Lung (tissue), 12 donors: ENCODE measurements around the gene SCO1. TPM values are rescaled to one million over a fixed set of nuclear protein-coding genes. Genes with fewer than 3 reads are reported as not detected.

Source experiments
- ATAC-seq: fragments of 200-7000 bp; cut with Tn5 transposase; one replicate; pipeline ENCODE4 v1.9.1; 2020; ENCODE audit warnings: moderate number of reproducible peaks; ENCODE audit not compliant: insufficient read depth, low FRiP score
- DNase-seq, 3 donors: peaks; one replicate each; pipeline ENCODE4 v3.0.0-alpha.2; 2013 to 2017
- H3K27ac ChIP-seq, 2 donors: one replicate each; pipeline ENCODE4 v1.5.1; 2013; ENCODE audit warnings: mild to moderate bottlenecking in 2 of 2, moderate library complexity in 2 of 2, control low read depth in 1 of 2, inconsistent platforms in 1 of 2, low read depth in 1 of 2, low read length in 1 of 2
- H3K27me3 ChIP-seq, 3 donors: one replicate each; pipeline ENCODE4 v1.5.1; 2013; ENCODE audit warnings: low read length in 2 of 3; ENCODE audit not compliant: control insufficient read depth in 3 of 3, insufficient read depth in 3 of 3
- H3K36me3 ChIP-seq, 4 donors: one replicate each; pipeline ENCODE4 v1.5.1; 2013; ENCODE audit warnings: low read length in 4 of 4, mild to moderate bottlenecking in 1 of 4, moderate library complexity in 1 of 4; ENCODE audit not compliant: control insufficient read depth in 4 of 4, insufficient read depth in 4 of 4
- H3K4me1 ChIP-seq, 5 donors: one replicate each; pipeline ENCODE4 v1.5.1; 2013; ENCODE audit warnings: low read length in 5 of 5, mild to moderate bottlenecking in 2 of 5, moderate library complexity in 1 of 5; ENCODE audit not compliant: control insufficient read depth in 5 of 5, insufficient read depth in 5 of 5
- H3K4me3 ChIP-seq: one replicate; pipeline ENCODE4 v1.5.1; 2013; ENCODE audit warnings: mild to moderate bottlenecking, control low read depth, moderate library complexity
- H3K9ac ChIP-seq, 2 donors: one replicate each; pipeline ENCODE4 v1.5.1; 2013; ENCODE audit warnings: low read length in 2 of 2, control low read depth in 1 of 2; ENCODE audit not compliant: insufficient read depth in 1 of 2
- H3K9me3 ChIP-seq, 4 donors: one replicate each; pipeline ENCODE4 v1.5.1; 2013; ENCODE audit warnings: low read length in 3 of 4, mild to moderate bottlenecking in 1 of 4, moderate library complexity in 1 of 4; ENCODE audit not compliant: control insufficient read depth in 4 of 4, insufficient read depth in 3 of 4
- WGBS, 2 donors: extraction: QIAGEN DNeasy Blood & Tissue Kit; methylation state at CpG; one replicate each; pipeline ENCODE4 v1.1.7; 2013; 5-methylcytosine and 5-hydroxymethylcytosine counted together
- polyA plus RNA-seq, 2 donors: library from polyadenylated mRNA; stranded (reverse); fragments of 200-250 nt; gene quantifications; one replicate each; pipeline ENCODE4 v1.2.1, GENCODE V29; 2013
- total RNA-seq, 2 donors: library from RNA; depleted of rRNA in 1 of 2; stranded (reverse); fragments of >200 nt in 1 of 2; gene quantifications; one replicate each; pipeline ENCODE4 v1.2.1, GENCODE V29; 2014 to 2021
- TF ChIP-seq, protein P1 (sequence below): IDR thresholded peaks from 2 replicates; pipeline ENCODE4 v1.5.1; 2012; ENCODE audit warnings: mild to moderate bottlenecking; ENCODE audit errors: control extremely low read depth, extremely low read depth
- donor health status: control.
- donor health status: control.
- donor health status: Bipolar disorder and iron deficiency.
- donor health status: healthy.
- donor health status: DM: yes; HTN: yes; CAD: no.

SCO1 gene
- total and polyA plus RNA-seq, 4 donors = 5.9 to 30.5 (median 25.5) TPM

DNA sequence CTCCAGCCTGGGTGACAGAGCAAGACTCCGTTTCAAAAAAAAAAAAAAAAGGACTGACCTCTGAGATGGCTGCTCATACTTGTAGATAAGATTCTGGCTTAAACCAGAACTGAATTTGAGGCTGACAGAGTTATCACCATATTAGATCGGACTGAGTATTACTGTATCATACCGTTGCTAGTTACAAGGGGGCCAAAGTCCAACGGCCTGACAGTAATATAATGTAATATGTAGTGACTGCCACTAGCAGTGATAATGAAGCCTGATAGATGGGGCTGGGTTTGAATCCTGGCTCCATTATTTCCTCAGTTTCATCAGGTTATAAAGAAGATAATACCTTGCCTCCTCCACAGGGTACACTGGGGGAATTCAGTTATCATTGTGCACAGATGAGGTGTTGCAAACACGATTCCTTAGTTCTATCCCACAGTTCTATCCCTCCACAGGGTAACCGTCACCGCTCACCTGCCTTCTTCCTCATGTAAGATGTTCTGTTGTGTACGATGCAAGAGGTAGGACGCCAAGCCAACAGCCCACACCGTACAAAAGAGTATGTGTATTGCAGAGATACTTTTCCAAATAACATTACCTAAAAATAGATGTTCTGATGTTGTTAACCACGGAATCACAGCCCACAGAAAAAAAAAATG, 27.3 kb upstream of the SCO1 start:
- Histone ChIP-seq H3K9me3 (no peaks in the 10 kb centered on the region), H3K4me3 (no peak overlapping the region), H3K9ac (no peak overlapping the region), H3K27ac (no peak overlapping the region), H3K36me3 (peaks cover 2 to 22% (median 9%) of the 10 kb centered on the region in 4 donors), H3K4me1 (peaks cover 0 to 5% (median 0%) of the 10 kb centered on the region in 5 donors), H3K27me3 (no peaks in the 10 kb centered on the region)
- no peak for ATAC-seq
- no peak for DNase-seq
- TF ChIP-seq, protein P1, sequence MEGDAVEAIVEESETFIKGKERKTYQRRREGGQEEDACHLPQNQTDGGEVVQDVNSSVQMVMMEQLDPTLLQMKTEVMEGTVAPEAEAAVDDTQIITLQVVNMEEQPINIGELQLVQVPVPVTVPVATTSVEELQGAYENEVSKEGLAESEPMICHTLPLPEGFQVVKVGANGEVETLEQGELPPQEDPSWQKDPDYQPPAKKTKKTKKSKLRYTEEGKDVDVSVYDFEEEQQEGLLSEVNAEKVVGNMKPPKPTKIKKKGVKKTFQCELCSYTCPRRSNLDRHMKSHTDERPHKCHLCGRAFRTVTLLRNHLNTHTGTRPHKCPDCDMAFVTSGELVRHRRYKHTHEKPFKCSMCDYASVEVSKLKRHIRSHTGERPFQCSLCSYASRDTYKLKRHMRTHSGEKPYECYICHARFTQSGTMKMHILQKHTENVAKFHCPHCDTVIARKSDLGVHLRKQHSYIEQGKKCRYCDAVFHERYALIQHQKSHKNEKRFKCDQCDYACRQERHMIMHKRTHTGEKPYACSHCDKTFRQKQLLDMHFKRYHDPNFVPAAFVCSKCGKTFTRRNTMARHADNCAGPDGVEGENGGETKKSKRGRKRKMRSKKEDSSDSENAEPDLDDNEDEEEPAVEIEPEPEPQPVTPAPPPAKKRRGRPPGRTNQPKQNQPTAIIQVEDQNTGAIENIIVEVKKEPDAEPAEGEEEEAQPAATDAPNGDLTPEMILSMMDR = no peak
- WGBS, 2 donors = 90 to 95% methylated on average over 11 of the region's 11 CpGs

DNA sequence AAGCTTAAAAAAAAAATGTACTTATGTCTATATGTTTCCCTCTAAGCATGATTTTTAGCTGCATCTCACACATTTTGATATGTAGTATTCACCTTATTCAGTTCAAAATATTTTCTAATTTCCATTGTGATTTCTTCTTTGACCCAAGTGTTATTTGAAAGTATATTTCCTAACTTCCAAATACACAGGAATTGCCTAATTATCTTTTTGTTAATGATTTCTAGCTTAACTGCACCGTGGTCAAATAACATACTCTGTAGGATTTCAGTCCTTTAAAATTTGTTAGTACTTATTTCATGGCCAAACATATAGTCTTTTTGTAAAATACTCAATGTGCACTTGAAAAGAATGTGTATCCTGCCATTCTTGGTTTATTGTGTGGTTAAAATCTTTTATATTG, 21.2 kb upstream of the SCO1 start:
- no peak overlapping the region for H3K9ac ChIP-seq
- DNase-seq (no peak), ATAC-seq (no peak)
- H3K36me3 ChIP-seq = peaks cover 2 to 11% (median 6%) of the 10 kb centered on the region in 4 donors
- WGBS, 2 donors = 33 to 38% methylated on average over 1 of the region's 1 CpG
- no peak overlapping the region for H3K27ac ChIP-seq
- H3K4me1 ChIP-seq = no peaks in the 10 kb centered on the region
- H3K4me3 ChIP-seq = no peak overlapping the region
- TF ChIP-seq, protein P1 = no peak
- H3K9me3 ChIP-seq = no peaks in the 10 kb centered on the region
- H3K27me3 ChIP-seq = no peaks in the 10 kb centered on the region

DNA sequence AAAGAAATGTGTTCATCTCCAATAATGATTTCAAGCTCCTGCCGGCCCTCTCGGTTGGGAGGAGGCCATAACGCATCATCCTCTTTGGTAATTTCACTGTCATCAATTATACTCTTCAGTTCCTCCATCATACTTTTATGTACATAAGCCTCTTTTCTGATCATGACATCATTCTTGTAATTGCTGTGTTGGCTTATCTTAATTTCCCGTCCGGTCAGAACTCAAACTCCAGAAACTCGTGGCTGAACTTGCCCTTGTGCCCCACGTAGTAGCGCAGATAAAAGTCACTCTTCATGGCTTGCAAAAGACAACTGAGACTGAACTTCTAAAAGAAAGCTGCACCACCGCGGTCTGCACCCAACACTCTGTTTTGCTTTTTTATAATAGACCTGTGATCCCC, 18.9 kb upstream of the SCO1 start:
- TF ChIP-seq, protein P1 = no peak
- Histone ChIP-seq H3K4me3 (no peak overlapping the region), H3K9ac (no peak overlapping the region), H3K36me3 (peaks cover 10 to 19% (median 14%) of the 10 kb centered on the region in 4 donors), H3K27me3 (no peaks in the 10 kb centered on the region), H3K4me1 (peaks cover 0 to under 1% (median 0%) of the 10 kb centered on the region in 5 donors), H3K9me3 (no peaks in the 10 kb centered on the region), H3K27ac (no peak overlapping the region)
- DNase-seq = no peak
- ATAC-seq = no peak
- WGBS, 2 donors = 91 to 92% methylated on average over 10 of the region's 10 CpGs

DNA sequence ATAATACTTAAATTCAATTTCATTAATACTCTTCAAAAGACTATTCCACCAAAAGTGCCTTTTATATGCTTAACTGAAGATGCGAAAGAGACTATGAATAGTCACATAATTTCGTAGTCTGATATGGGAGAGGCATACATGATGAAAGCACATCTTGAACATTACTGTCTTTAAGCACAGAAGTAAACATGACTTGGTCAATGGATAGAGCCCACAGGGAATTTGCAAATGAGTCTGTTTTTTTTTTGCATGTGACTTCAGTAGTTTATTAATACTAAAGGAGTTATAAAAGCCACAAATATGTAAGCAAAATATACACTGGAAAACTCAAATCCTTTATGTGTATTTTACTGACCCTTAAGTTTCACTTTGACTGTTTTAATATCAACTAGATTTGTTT, 16.0 kb upstream of the SCO1 start:
- 92% methylated on average over 2 of the region's 2 CpGs for WGBS, 2 donors
- H3K9ac ChIP-seq = no peak overlapping the region
- no peak for DNase-seq
- no peaks in the 10 kb centered on the region for H3K27me3 ChIP-seq
- H3K36me3 ChIP-seq = peaks cover 20 to 35% (median 25%) of the 10 kb centered on the region in 4 donors
- no peak overlapping the region for H3K27ac ChIP-seq
- no peak overlapping the region for H3K4me3 ChIP-seq
- peaks cover 0 to 2% (median 0%) of the 10 kb centered on the region in 5 donors for H3K4me1 ChIP-seq
- H3K9me3 ChIP-seq = no peaks in the 10 kb centered on the region
- TF ChIP-seq, protein P1 = no peak
- ATAC-seq = no peak
